Ishikawa (cell line): ENCODE measurements around the gene SEPTIN7.

Experiments
- EP300 ChIP-seq: IDR thresholded peaks from 2 replicates; pipeline ENCODE4 v1.6.1; 2012; ENCODE audit warnings: borderline replicate concordance
- FOXM1 ChIP-seq: IDR thresholded peaks from 2 replicates; pipeline ENCODE4 v1.6.1; 2012; ENCODE audit warnings: low read depth, borderline replicate concordance
- RAD21 ChIP-seq: IDR thresholded peaks from 2 replicates; pipeline ENCODE4 v1.6.1; 2012; ENCODE audit warnings: low read depth
- REST ChIP-seq: IDR thresholded peaks from 2 replicates; pipeline ENCODE4 v1.6.1; 2012; ENCODE audit warnings: low read depth, mild to moderate bottlenecking
- TAF1 ChIP-seq: IDR thresholded peaks from 2 replicates; pipeline ENCODE4 v1.6.1; 2012; ENCODE audit warnings: low read depth, mild to moderate bottlenecking
- TCF12 ChIP-seq: IDR thresholded peaks from 2 replicates; pipeline ENCODE4 v1.6.1; 2012; ENCODE audit warnings: low read depth
- YY1 ChIP-seq: IDR thresholded peaks from 2 replicates; pipeline ENCODE4 v1.6.1; 2012; ENCODE audit warnings: low read depth
- ZBTB7A ChIP-seq: IDR thresholded peaks from 2 replicates; pipeline ENCODE4 v1.6.1; 2012; ENCODE audit warnings: low read depth
- TF ChIP-seq, protein P1 (sequence below): IDR thresholded peaks from 2 replicates; pipeline ENCODE4 v1.6.1; 2012

GRCh38 chr7:35849954-35850353 lies 49.1 kb downstream of the SEPTIN7 start:
- TF ChIP-seq TAF1 (no peak), REST (no peak), YY1 (no peak), RAD21 (no peak), FOXM1 (no peak), EP300 (no peak), ZBTB7A (no peak), TCF12 (no peak)
- TF ChIP-seq, protein P1, sequence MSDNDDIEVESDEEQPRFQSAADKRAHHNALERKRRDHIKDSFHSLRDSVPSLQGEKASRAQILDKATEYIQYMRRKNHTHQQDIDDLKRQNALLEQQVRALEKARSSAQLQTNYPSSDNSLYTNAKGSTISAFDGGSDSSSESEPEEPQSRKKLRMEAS, result no peak
